Activated CD4-positive, alpha-beta T cell treated with anti-CD3 and anti-CD28 coated beads, Interleukin-2, Interleukin-4, amounts not matched to agents 100 ng/mL and 50 ng/mL, durations not matched to agents 16 hours and 8 hours (primary cell): ENCODE measurements around the gene ABCG1.

Experiments
- DNase-seq: peaks from one replicate; pipeline ENCODE4 v3.0.0-alpha.2; 2020; ENCODE audit warnings: low spot score

Gene ABCG1

DNA sequence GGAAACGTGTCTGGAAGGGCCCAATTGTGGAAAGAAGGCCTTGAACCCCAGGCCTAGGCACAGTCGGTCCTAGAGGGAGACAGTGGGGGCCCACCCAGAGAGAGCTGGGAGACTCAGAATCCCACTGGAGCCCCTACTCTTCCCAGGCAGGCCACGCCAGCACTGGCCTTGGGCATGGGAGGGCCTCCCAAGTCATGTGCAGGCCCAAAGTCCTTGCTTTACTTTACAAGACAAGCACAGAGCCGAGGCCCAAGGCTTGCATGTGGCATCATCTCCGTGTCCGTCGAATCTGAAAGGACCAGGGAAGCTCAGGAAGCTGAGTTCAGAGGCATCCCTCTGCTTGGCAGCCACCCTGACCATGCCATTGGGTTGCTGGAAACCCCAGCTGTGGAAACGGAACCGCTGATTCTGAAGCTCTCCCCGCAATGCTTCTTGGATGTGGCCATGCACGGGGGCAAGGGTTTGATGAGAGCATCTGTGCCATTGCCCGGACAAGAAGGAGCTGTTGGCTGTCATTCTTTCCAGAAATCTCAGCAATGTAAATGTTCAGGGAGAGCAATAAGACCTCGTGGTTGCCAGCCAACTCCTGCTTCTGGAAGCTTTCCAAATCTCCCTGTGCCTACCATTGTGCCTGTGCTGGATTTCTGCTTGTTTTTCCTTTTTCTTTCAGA, 32.8 kb downstream of the ABCG1 start:
- DNase-seq, result no peak

GRCh38 chr21:42252325-42252654, 33.4 kb downstream of the ABCG1 start:
- DNase-seq, result no peak

DNA sequence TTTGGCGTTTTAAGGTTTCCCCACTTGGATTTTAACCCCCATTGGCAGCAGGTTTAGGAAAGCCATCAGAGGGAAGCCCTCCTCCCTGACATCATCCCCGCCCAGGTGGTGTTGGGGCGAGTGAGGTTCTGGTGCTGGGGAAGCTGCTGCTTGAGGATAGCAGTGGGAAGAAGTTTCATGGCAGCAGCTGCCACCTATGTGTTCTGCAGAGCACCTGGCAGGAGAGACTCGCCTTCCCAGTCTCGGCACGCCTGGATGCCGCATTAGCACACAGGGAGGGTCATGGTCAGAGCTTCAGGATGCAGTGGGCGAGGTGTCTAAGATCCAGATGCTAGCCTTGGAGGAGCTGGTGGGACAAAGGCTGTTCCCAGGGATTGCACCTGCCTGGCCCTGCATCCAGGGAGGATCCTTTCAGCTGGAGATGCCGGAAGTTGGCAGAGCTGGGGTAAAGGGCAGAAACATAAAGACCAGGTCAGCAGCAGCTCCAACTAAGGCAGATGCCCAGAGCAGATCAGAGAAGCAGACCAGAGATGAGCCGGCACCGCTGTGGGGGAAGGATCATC, 33.9 kb downstream of the ABCG1 start:
- DNase-seq, result no peak

- no peak for DNase-seq
These were observed 34.5 kb downstream of the ABCG1 start for GRCh38 chr21:42253466-42253865.

- no peak for DNase-seq
These were observed 35.1 kb downstream of the ABCG1 start for GRCh38 chr21:42254083-42254482.

GRCh38 chr21:42254651-42255601, 36.0 kb downstream of the ABCG1 start:
- no peak for DNase-seq

GRCh38 chr21:42255825-42256224, 36.9 kb downstream of the ABCG1 start:
- DNase-seq, result no peak

DNA sequence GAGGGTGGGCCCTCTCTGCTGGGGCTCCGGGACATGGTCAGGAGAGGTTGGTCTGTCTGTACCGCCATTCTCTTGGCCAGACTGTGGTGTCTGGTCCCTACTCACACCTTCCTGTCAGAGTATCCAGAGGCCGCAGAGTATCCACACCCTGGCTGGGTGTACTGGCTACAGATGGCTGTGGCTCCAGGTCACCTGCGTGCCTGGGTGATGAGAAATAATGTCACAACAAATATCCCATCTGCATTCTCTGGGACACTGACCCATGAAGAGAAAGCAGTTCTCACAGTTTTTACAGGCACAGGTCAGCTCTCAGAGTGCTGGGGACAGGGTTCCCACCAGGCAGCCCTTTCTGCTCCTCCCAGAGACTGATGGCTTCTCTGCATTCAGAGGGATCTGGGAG, 37.4 kb downstream of the ABCG1 start:
- no peak for DNase-seq

DNA sequence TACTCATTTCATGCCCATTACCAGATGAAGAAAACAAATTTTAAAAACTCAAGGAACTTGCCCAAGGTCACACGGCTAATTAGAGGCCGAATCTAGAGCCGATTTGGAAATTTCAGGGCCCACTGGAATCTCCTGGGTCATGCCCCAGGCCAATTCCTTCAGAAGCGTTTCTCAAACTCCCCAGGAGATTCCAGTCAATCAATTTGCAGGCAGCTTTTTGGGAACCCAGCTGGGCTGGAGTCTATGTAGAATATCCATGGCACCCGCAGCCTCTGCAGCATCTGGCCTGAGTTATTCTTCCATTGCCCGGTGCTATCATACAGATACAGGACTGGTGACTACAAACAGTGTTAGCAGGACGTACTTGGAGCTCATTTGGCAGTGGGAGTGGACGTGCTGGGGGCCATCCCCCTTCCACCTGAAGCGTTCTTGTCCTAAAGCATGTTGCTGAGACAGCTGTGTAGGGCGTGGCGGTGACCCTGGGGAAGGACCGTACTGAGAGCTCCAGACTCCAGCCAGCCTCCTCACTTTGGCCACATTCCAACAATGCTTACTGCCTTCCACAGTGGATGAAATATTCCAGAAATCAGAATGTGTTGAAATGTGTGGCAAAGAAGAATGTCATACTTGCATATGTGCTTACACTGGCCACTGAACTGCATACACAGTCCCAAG, 38.3 kb downstream of the ABCG1 start:
- no peak for DNase-seq

DNA sequence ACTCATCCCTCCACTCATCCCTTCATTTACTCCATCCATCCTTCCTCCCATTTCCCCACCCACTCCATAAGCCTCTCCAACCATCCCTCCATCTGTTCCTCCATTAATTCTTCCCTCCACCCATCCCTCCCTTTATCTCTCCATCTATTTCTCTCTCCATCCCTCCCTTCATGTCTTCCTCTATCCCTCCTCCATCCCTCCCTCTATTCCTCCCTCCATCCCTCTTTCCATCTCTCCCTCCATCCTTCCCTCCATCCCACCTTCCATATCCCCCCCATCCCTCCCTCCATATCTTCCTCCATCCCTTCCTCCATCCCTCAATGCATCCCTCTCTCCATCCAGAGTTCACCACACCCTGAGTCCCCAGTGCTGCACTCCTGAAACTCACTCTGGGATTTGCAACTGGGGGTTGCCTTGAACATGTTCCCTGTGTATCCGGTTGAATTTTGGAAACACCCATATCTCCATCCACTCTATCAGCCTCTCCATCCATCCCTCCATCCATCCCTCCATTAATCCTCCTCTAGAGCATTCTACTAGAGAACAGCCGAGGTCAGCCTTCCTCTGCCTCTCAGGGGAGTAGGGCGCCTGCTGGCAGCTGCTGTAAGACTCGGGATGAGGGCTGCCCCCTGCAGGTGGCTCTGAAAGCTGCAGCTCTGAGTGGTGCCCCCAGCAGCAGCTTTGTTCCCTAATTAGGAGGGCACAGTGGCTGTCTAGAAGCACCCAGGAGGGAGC, 39.4 kb downstream of the ABCG1 start:
- DNase-seq, result peak; percentile 77

- no peak for DNase-seq
These were observed 40.0 kb downstream of the ABCG1 start for GRCh38 chr21:42258885-42259407.

DNA sequence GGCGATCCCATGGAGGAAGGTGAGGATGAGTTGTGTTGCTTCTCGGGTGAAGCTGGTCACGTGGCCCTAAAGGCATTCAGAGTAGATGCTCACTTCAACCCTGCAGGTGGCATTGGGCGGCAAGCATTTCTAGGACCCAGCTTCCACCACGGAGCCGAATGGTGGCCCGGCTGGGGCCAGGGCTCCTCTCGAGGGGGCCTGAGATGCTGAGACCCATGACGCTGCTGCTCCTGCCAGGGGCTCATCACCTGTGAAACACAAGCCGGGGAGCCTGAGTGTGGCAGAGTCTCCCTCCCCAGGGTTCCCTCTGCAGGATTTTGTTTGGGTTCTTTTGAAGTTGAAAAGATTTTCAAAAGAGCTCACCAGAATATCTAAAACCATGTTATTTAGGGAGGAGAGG, 41.2 kb downstream of the ABCG1 start:
- no peak for DNase-seq

DNA sequence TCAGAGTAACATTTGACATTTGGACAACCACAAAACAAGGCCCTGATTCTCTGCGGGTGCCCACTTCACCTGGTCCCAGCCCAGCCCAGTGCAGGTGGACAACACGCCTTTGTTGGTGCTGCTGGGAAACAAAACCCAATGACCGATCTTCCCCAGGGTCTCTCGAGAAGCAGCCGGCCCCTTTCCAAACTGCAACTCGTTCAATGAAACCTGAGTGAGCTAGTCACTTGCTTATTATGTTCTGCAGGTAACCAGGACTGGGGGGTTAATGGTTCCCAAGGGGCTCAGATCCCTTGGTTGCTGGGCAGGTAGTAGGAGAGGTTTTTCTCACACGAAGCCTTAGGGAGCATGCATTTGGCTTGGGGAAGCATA, 42.9 kb downstream of the ABCG1 start:
- no peak for DNase-seq

GRCh38 chr21:42262831-42263231, 43.9 kb downstream of the ABCG1 start:
- no peak for DNase-seq

DNA sequence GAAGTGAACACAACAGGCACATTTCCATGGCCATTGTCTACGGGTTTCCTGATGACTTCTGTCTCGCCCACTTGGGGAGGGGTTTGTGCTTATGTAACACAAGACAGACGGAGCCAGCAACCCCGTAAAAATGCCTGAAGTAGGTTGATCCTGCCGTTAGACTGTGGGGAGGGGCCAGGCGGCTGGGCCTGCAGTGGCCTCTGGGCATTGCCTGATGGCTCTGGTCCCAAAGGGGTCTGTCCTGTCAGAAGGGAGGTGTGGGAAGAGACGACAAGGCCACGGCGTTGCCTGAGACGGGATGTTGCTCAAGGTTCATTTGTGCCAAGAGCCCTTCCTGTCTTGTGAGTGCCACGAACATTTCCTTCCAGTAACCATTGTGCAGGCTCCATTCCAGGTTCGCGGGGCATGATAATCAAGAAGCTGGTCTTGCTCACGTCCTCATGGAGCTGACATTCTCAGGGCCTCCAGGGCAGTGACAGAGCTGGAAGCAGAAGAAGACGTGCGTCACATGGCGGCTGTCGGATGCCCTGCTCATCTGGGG, 44.7 kb downstream of the ABCG1 start:
- DNase-seq, result no peak

GRCh38 chr21:42264245-42265195, 45.6 kb downstream of the ABCG1 start:
- DNase-seq, result no peak

- no peak for DNase-seq
These were observed 46.4 kb downstream of the ABCG1 start for GRCh38 chr21:42265231-42265812.

GRCh38 chr21:42266971-42267556, 48.1 kb downstream of the ABCG1 start:
- DNase-seq, result no peak

DNA sequence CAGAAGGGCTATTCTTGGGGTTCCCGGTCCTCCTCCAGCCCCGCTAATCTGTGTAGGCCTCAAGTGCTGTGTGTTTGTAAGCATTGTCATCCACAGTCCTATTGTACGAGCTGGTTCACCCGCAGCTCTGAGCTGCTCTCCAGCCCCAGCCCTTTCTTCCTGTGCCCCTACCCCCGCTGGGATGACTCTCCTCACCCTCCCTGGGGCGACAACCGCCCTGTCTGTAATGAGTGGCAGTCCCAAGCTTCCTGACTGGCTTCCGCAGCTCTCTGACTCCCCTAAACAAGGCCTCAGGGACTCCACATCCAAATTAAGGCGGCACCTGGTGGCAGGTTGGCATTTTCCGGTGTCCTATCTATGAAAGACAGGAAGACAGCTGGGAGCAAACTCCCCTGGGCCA, 50.4 kb downstream of the ABCG1 start:
- DNase-seq, result no peak

DNA sequence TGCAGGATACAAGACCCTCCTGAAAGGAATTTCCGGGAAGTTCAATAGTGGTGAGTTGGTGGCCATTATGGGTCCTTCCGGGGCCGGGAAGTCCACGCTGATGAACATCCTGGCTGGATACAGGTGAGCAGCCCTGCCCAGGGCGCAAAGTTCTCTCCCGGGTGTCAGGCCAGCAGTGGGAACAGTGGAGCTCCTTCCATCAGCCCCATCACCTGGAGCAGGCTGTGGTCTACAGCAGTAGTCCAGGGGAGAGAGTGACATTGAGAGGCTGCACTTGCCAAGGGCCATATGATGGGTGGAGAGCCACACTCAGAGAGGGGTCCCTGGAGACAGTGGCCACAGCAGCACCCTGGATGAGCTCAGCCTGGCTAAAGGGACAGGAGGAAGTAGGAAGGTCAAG, 52.1 kb downstream of the ABCG1 start:
- no peak for DNase-seq
